GM20431 (cell line): ENCODE data around the gene SEC61B.

Experiments
- in situ Hi-C: fragments of 300-500 bp; cut with MseI, MboI; formaldehyde crosslinking; loops from one replicate; pipeline ENCODE4 v1.15.0; 2020; ENCODE audit warnings: low sequenced_read_pairs; ENCODE audit not compliant: unreplicated experiment

The SEC61B gene

GRCh38 chr9:99262949-99263418, 40.9 kb downstream of the SEC61B start:
- in situ Hi-C loops: loop anchor here (25.0 kb wide), 1 partner anchor 549 kb away; the partner anchor contains the start of gene NR4A3

GRCh38 chr9:99264070-99264680, 42.1 kb downstream of the SEC61B start:
- in situ Hi-C loops: loop anchor here (25.0 kb wide), 1 partner anchor 548 kb away; the partner anchor contains the start of gene NR4A3

DNA sequence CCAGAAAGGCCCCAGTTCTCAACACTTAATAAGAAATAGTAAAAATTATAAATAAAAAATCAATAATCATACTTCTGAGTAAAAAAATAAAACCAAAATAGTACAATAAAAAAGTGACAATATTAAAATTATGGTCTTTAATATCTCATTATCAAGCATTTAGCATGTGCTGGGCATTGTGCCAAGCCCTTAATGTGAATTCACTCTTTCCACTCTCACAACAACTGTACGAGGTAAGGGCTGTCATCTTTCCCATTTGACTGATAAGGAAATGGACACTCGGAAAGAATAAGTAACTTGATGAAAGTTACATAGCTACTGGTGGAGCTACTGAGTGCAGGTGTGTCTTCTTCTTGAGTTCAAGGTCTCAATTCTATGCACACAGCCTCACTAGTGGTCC, 43.6 kb downstream of the SEC61B start:
- in situ Hi-C loops: loop anchor here (25.0 kb wide), 1 partner anchor 547 kb away; the partner anchor contains the start of gene NR4A3

DNA sequence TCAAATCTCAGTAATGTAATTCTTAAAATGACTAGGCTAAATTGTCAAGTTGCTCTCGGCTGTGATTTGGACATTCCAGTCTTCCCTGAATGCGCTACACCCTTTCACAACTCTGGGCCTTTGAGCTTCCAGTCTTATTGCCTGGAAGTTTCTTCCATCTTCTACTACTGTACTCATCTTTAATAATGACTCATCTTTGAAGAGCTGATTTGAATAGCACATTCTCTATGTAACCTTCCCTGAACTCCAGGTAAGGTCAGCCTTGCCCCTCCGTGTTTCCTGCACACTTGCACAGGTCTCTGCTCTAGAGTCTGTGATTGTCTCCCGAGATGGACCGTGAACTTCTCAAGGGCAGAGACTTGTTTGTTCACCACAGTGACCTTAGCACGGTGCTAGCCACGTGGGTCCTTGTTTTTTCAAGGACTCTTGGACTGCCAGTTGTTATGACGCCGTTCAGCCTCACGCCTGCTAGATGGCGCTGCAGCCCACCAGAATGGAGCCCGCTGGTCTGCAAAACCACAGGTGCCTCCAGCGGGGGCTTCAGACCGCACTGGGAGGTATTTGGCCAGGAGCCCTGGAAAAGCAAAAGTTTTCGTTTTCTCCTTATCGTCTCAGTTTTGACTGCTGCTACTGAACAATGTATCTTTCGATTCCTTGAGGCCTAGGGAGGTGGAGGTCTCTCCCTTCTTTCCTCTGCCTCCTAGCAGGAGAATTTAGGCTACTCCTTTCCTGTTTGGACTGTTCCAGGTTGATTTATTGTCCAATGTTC, 44.4 kb downstream of the SEC61B start:
- in situ Hi-C loops: loop anchor here (25.0 kb wide), 1 partner anchor 546 kb away; the partner anchor contains the start of gene NR4A3

- in situ Hi-C loops: loop anchor here (25.0 kb wide), 1 partner anchor 543 kb away; the partner anchor contains the start of gene NR4A3
These were observed 47.3 kb downstream of the SEC61B start for GRCh38 chr9:99269416-99269815.

DNA sequence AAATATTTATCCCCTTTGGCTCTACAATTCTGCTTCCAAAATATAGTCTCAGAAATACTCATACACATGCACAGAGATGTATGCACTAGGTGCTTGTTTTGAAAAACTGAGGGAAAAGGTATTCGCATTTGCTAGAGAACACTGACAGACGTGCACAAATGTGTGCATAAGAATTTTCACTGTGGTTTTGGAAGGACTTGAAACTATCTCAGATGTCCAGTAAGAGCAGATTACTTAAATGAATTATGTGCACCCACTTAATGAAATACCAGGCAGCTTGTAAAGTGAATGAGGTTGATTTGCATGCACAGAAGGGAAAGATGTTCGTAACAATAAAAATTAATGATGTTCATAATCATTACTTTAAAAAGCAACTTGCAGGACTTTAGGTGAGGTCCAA, 48.4 kb downstream of the SEC61B start:
- in situ Hi-C loops: loop anchor here (25.0 kb wide), 1 partner anchor 542 kb away; the partner anchor contains the start of gene NR4A3

- in situ Hi-C loops: loop anchor here (25.0 kb wide), 1 partner anchor 539 kb away; the partner anchor contains the start of gene NR4A3
These were observed 50.8 kb downstream of the SEC61B start for GRCh38 chr9:99272836-99273235.

- in situ Hi-C loops: loop anchor here (25.0 kb wide), 1 partner anchor 538 kb away; the partner anchor contains the start of gene NR4A3
These were observed 51.9 kb downstream of the SEC61B start for GRCh38 chr9:99274016-99274415.

GRCh38 chr9:99274495-99274894, 52.4 kb downstream of the SEC61B start:
- in situ Hi-C loops: loop anchor here (25.0 kb wide), 1 partner anchor 538 kb away; the partner anchor contains the start of gene NR4A3
